ENCODE results near the gene ZNF683. TPM values are rescaled to one million over a fixed set of nuclear protein-coding genes. Genes with fewer than 3 reads are reported as not detected.

Gene ZNF683
- total and polyA plus RNA-seq, 2 of the 4 experiments (the other 2 are of a cell fraction) = not detected

DNA sequence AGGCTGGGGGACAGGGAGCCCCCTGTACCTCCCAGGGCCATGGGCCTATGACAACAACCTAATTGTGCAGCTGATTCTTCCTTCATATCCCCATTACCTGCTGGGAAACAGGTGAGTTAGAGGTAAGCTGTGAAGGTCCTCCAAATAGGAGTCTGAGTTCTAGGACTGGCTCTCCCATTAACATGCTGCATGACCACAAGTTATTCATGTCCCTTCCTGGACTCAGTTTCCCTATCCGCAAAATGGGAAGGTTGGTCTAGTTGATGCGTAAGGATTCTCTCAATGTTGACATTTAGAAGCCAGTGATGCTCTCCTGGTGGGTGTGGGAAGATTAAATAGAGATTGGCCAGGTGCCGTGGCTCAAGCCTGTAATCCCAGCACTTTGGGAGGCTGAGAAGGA lies 4.1 kb downstream of the ZNF683 start:
- in situ Hi-C loops (cut with MboI; ENCODE audit: low sequenced_read_pairs) = no loop called here
- peaks cover 32% of the 10 kb centered on the region for H3K27me3 ChIP-seq (ENCODE audit: control insufficient read depth, insufficient read depth, low read length)
- no peak overlapping the region for H3K23ac ChIP-seq (ENCODE audit: low read depth, low read length)
- dilution Hi-C loops (cut with HindIII; ENCODE audit: low sequenced_read_pairs, unreplicated experiment) = no loop called here
- no peak overlapping the region for H3K9ac ChIP-seq (ENCODE audit: low read depth, low read length)
- H4K91ac ChIP-seq (ENCODE audit: insufficient read depth, low read depth, low read length) = no peak overlapping the region
- H3K79me1 ChIP-seq (ENCODE audit: low read depth in 1 of 2, low read length in 2 of 2) = no peaks in the 10 kb centered on the region
- 90% methylated on average over 2 of the region's 3 CpGs; no CpG with 5 or more reads in 1 of the 2 experiments for WGBS, 2 experiments (ENCODE audit: extremely low coverage in 2 of 2, insufficient read length in 1 of 2)
- no peak overlapping the region for H2BK20ac ChIP-seq (ENCODE audit: low read depth, low read length)
- H3K4ac ChIP-seq (ENCODE audit: low read depth, low read length) = no peak overlapping the region
- ChIA-PET POLR2A (ENCODE audit: unreplicated experiment) (no interaction called here), CTCF (no interaction called here)
- TF ChIP-seq BHLHE40 (IDR thresholded peaks at IDR 0.05; ENCODE audit: low read depth, low read length) = no peak
- TF ChIP-seq CHD1 (IDR thresholded peaks at IDR 0.05; ENCODE audit: low read depth, low read length) = no peak
- no peak for TF ChIP-seq MAZ (IDR thresholded peaks at IDR 0.05; ENCODE audit: borderline replicate concordance, low read depth, low read length)
- TF ChIP-seq, protein P1, sequence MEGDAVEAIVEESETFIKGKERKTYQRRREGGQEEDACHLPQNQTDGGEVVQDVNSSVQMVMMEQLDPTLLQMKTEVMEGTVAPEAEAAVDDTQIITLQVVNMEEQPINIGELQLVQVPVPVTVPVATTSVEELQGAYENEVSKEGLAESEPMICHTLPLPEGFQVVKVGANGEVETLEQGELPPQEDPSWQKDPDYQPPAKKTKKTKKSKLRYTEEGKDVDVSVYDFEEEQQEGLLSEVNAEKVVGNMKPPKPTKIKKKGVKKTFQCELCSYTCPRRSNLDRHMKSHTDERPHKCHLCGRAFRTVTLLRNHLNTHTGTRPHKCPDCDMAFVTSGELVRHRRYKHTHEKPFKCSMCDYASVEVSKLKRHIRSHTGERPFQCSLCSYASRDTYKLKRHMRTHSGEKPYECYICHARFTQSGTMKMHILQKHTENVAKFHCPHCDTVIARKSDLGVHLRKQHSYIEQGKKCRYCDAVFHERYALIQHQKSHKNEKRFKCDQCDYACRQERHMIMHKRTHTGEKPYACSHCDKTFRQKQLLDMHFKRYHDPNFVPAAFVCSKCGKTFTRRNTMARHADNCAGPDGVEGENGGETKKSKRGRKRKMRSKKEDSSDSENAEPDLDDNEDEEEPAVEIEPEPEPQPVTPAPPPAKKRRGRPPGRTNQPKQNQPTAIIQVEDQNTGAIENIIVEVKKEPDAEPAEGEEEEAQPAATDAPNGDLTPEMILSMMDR (conservative IDR thresholded peaks at IDR 0.05; ENCODE audit: low read depth, low read length) = no peak
- no peak for TF ChIP-seq RCOR1 (IDR thresholded peaks at IDR 0.05; ENCODE audit: insufficient replicate concordance, low read length)
- no peak for TF ChIP-seq SMC3 (IDR thresholded peaks at IDR 0.05; ENCODE audit: low read depth, low read length)
- no peak for TF ChIP-seq FOS (IDR thresholded peaks at IDR 0.05; ENCODE audit: low read depth, low read length)
- TF ChIP-seq MXI1 (IDR thresholded peaks at IDR 0.05; ENCODE audit: borderline replicate concordance, low read depth, low read length) = no peak
- TF ChIP-seq POLR2A (IDR thresholded peaks at IDR 0.05; ENCODE audit: low read depth, low read length) = no peak
- TF ChIP-seq RFX5 (IDR thresholded peaks at IDR 0.05; ENCODE audit: low read depth, low read length) = no peak
- TF ChIP-seq CEBPB (IDR thresholded peaks at IDR 0.05; ENCODE audit: low read depth, low read length) = no peak
- TF ChIP-seq, protein P2, sequence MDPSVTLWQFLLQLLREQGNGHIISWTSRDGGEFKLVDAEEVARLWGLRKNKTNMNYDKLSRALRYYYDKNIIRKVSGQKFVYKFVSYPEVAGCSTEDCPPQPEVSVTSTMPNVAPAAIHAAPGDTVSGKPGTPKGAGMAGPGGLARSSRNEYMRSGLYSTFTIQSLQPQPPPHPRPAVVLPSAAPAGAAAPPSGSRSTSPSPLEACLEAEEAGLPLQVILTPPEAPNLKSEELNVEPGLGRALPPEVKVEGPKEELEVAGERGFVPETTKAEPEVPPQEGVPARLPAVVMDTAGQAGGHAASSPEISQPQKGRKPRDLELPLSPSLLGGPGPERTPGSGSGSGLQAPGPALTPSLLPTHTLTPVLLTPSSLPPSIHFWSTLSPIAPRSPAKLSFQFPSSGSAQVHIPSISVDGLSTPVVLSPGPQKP (IDR thresholded peaks at IDR 0.05; ENCODE audit: borderline replicate concordance, low read depth, low read length) = no peak
- TF ChIP-seq RAD21 (IDR thresholded peaks at IDR 0.05; ENCODE audit: low read length) = no peak
- ATAC-seq (ENCODE audit: low read depth) = no peak
- no peak overlapping the region for H2BK5ac ChIP-seq (ENCODE audit: low read depth, low read length, poor library complexity, severe bottlenecking)
- no peak overlapping the region for H2AK9ac ChIP-seq (replicated peaks; ENCODE audit: low read depth, low read length, poor library complexity)
- DNase-seq = no peak
- no peak overlapping the region for H2BK15ac ChIP-seq (ENCODE audit: low read depth, low read length)
- H3K27ac ChIP-seq (ENCODE audit: insufficient read depth, low read length) = no peak overlapping the region
- no peak overlapping the region for H3K18ac ChIP-seq (ENCODE audit: low read depth, low read length)
- H3K9me1 ChIP-seq (ENCODE audit: insufficient read depth, low read length) = no peaks in the 10 kb centered on the region
- H3K9me3 ChIP-seq (ENCODE audit: control insufficient read depth, insufficient read depth, low read length) = peaks cover 5% of the 10 kb centered on the region
- H3K4me3 ChIP-seq (ENCODE audit: insufficient read depth, low read depth, low read length) = no peak overlapping the region
- no TSS peak for BruUV-seq (replicated peaks)
- H3K56ac ChIP-seq (ENCODE audit: extremely low read depth, insufficient read depth, low read length) = no peak overlapping the region
- H2BK120ac ChIP-seq (ENCODE audit: low read depth, low read length) = no peak overlapping the region
- H3K4me1 ChIP-seq (ENCODE audit: control insufficient read depth, insufficient read depth, low read length) = no peaks in the 10 kb centered on the region
- no peak overlapping the region for H2AFZ ChIP-seq (replicated peaks; ENCODE audit: low read length, poor library complexity)
- no peak overlapping the region for H4K5ac ChIP-seq (ENCODE audit: low read depth, low read length)
- no peak overlapping the region for H3K4me2 ChIP-seq (ENCODE audit: low read depth, low read length)
- H2AK5ac ChIP-seq (ENCODE audit: low read depth, low read length) = no peak overlapping the region
- H4K20me1 ChIP-seq (ENCODE audit: insufficient read depth, low read length) = no peaks in the 10 kb centered on the region
- H4K8ac ChIP-seq (ENCODE audit: low read depth in 2 of 2, low read length in 2 of 2) = no peak overlapping the region
- H3K36me3 ChIP-seq (ENCODE audit: control insufficient read depth, insufficient read depth, low read length) = no peaks in the 10 kb centered on the region
- intact Hi-C loops (cut with micrococcal nuclease) = no loop called here
- no peak overlapping the region for H3K14ac ChIP-seq (replicated peaks; ENCODE audit: low read depth, low read length)
